SJCRH30 (cell line): Measurements from ENCODE around the gene BTBD9. TPM values are rescaled to one million over a fixed set of nuclear protein-coding genes. Genes with fewer than 3 reads are reported as not detected.
"Not testable (repeated sequence)": the region's sequence is repeated elsewhere in the genome, so short reads cannot be mapped to it uniquely, and the experiment has no call there.

ENCODE experiments used
- DNase-seq, 2 experiments: peaks; one replicate each; pipeline ENCODE4 v3.0.0-alpha.2; 2015 to 2020
- H3K27ac ChIP-seq: fragments of 250-450 bp; sonication (Bioruptor Pico); 2 replicates; pipeline ENCODE4 v1.5.1; 2020; ENCODE audit warnings: mild to moderate bottlenecking, moderate library complexity
- H3K27me3 ChIP-seq: fragments of 250-450 bp; sonication (Bioruptor Pico); 2 replicates; pipeline ENCODE4 v1.5.1; 2020; ENCODE audit warnings: mild to moderate bottlenecking, moderate library complexity
- H3K36me3 ChIP-seq: fragments of 250-450 bp; sonication (Bioruptor Pico); 2 replicates; pipeline ENCODE4 v1.5.1; 2020; ENCODE audit warnings: mild to moderate bottlenecking, moderate library complexity
- H3K4me1 ChIP-seq: fragments of 250-450 bp; sonication (Bioruptor Pico); 2 replicates; pipeline ENCODE4 v1.5.1; 2020; ENCODE audit warnings: mild to moderate bottlenecking, moderate library complexity
- H3K4me3 ChIP-seq: fragments of 250-450 bp; sonication (Bioruptor Pico); 2 replicates; pipeline ENCODE4 v1.5.1; 2020; ENCODE audit warnings: mild to moderate bottlenecking, moderate library complexity
- H3K9me3 ChIP-seq: fragments of 250-450 bp; sonication (Bioruptor Pico); replicated peaks from 2 replicates; pipeline ENCODE4 v1.5.1; 2020; ENCODE audit warnings: mild to moderate bottlenecking, moderate library complexity
- total RNA-seq: library from RNA; depleted of rRNA; stranded (reverse); fragments of >200 nt; shearing (Covaris generic); gene quantifications from 2 replicates; pipeline ENCODE4 v1.2.3, GENCODE V29; 2014

BTBD9 gene
- total RNA-seq, 1 experiment from 2014 or later = 6.2 TPM

DNA sequence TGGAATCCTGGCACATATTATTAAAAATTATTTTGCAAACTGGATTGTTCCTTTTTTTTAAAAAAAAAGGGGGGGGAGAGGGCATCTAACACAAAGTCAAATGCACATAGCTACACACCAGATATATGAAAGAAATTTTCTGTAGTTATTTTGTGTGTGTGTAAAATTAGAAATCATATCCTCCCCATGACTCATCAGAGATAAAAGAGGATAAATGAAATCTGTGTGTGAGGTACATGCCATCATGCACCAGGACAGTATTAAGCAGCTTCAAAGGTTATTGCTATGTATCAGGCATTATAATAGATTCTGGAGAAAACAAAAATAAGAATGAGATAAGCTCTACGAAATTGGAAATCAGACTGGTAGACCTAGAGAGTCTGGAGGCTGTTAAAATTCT is 5.2 kb downstream of the BTBD9 start:
- H3K4me1 ChIP-seq = no peaks in the 10 kb centered on the region
- no peaks in the 10 kb centered on the region for H3K27me3 ChIP-seq
- DNase-seq = no peak
- no peaks in the 10 kb centered on the region for H3K36me3 ChIP-seq
- no peak overlapping the region for H3K27ac ChIP-seq
- no peaks in the 10 kb centered on the region for H3K9me3 ChIP-seq
- H3K4me3 ChIP-seq = no peak overlapping the region

- Histone ChIP-seq H3K4me3 (no peak overlapping the region), H3K4me1 (no peaks in the 10 kb centered on the region), H3K36me3 (no peaks in the 10 kb centered on the region), H3K27me3 (no peaks in the 10 kb centered on the region), H3K27ac (no peak overlapping the region), H3K9me3 (no peaks in the 10 kb centered on the region)
- no peak for DNase-seq
Observed at GRCh38 chr6:38632490-38632889, 7.2 kb downstream of the BTBD9 start.

- H3K36me3 ChIP-seq = no peaks in the 10 kb centered on the region
- no peak for DNase-seq
- no peak overlapping the region for H3K27ac ChIP-seq
Observed at GRCh38 chr6:38631186-38631783, 8.4 kb downstream of the BTBD9 start.

DNA sequence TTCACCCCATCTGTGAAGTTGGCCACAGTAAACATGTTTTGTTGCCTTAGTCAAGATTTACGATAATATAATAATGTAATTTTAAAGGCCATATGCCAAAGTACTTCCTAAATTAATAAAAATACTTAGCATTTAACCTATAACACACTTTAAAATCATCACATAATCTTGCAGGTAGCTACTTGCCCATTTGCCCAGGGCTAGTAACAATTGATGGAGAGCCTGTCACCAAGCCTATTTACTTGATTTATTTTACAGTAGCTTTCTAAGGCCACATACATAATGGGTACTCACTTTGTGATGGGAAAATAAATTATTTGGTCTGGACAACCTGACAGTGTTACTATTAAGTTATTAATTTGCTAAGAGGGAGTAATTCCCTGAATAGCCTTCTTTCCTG is 14.5 kb downstream of the BTBD9 start:
- no peak overlapping the region for H3K4me3 ChIP-seq
- H3K27ac ChIP-seq = no peak overlapping the region
- no peaks in the 10 kb centered on the region for H3K27me3 ChIP-seq
- H3K36me3 ChIP-seq = no peaks in the 10 kb centered on the region
- H3K4me1 ChIP-seq = no peaks in the 10 kb centered on the region
- H3K9me3 ChIP-seq = no peaks in the 10 kb centered on the region
- no peak for DNase-seq

More at GRCh38 chr6:38631186-38631783, 8.4 kb downstream of the BTBD9 start:
- no peaks in the 10 kb centered on the region for H3K9me3 ChIP-seq
- H3K27me3 ChIP-seq = no peaks in the 10 kb centered on the region
- H3K4me1 ChIP-seq = no peaks in the 10 kb centered on the region
- H3K4me3 ChIP-seq = no peak overlapping the region

DNA sequence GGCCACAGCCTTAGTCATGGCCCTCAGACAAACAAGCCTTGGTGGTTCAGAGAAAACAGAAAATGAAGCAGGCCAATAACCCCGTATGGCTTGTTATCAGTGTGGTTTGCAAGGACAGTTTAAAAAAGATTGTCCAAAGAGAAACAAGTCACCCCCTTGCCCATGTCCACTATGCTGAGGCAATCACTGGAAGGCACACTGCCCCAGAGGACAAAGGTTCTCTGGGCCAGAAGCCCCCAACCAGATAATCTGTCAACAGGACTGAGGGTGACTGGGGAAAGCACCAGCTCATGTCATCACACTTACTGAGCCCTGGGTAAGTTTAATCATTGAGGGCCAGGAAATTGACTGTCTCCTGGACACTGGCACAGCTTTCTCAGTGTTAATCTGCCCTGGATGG is 20.4 kb downstream of the BTBD9 start:
- not testable (repeated sequence) for H3K9me3 ChIP-seq, H3K4me1 ChIP-seq, H3K36me3 ChIP-seq, H3K27me3 ChIP-seq, H3K4me3 ChIP-seq, H3K27ac ChIP-seq, DNase-seq

GRCh38 chr6:38618301-38618700 is 21.4 kb downstream of the BTBD9 start:
- not testable (repeated sequence) for H3K9me3 ChIP-seq, H3K36me3 ChIP-seq, H3K4me1 ChIP-seq, DNase-seq, H3K4me3 ChIP-seq, H3K27ac ChIP-seq, H3K27me3 ChIP-seq

- DNase-seq = no peak
- no peaks in the 10 kb centered on the region for H3K9me3 ChIP-seq
- H3K36me3 ChIP-seq = no peaks in the 10 kb centered on the region
- peaks cover 2% of the 10 kb centered on the region; the same call in 1 of the 2 replicates for H3K4me1 ChIP-seq
- H3K4me3 ChIP-seq = no peak overlapping the region
- H3K27ac ChIP-seq = no peak overlapping the region
- H3K27me3 ChIP-seq = no peaks in the 10 kb centered on the region
Observed at GRCh38 chr6:38617856-38618255, 21.9 kb downstream of the BTBD9 start.

GRCh38 chr6:38612143-38612965 is 27.4 kb downstream of the BTBD9 start:
- Histone ChIP-seq H3K4me1 (no peaks in the 10 kb centered on the region), H3K4me3 (no peak overlapping the region), H3K9me3 (no peaks in the 10 kb centered on the region), H3K27me3 (no peaks in the 10 kb centered on the region), H3K27ac (no peak overlapping the region), H3K36me3 (no peaks in the 10 kb centered on the region)
- DNase-seq = no peak

- H3K4me1 ChIP-seq = no peaks in the 10 kb centered on the region
- H3K9me3 ChIP-seq = no peaks in the 10 kb centered on the region
- no peak for DNase-seq
- no peaks in the 10 kb centered on the region for H3K27me3 ChIP-seq
- no peak overlapping the region for H3K4me3 ChIP-seq
- no peak overlapping the region for H3K27ac ChIP-seq
- no peaks in the 10 kb centered on the region for H3K36me3 ChIP-seq
Observed at GRCh38 chr6:38610050-38610625, 29.6 kb downstream of the BTBD9 start.

DNA sequence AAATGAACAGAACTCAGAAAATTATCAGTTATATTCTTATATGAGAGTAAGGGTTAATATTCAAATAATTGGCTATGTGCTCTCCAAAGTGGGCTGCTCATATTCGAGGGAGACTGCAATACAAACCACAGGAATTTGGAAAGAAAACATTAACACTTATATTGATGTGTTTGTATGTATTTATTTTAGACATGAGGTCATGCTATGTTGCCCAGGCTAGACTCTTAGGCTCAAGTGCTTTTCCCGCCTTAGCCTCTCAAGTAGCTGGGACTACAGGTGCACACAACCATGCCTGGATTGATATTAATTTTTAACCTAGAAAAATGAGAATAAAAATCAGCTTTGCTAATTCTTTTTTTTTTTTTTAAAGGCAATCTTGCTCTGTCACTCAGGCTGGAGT is 35.0 kb downstream of the BTBD9 start:
- H3K27ac ChIP-seq = no peak overlapping the region
- no peaks in the 10 kb centered on the region for H3K9me3 ChIP-seq
- DNase-seq = peak; percentile 6 to 9
- H3K27me3 ChIP-seq = no peaks in the 10 kb centered on the region
- H3K4me1 ChIP-seq = 0 out of 2 replicates have a peak, but pooled peaks cover 7% of the 10 kb centered on the region
- no peaks in the 10 kb centered on the region for H3K36me3 ChIP-seq
- H3K4me3 ChIP-seq = no peak overlapping the region

- Histone ChIP-seq H3K4me1 (0 out of 2 replicates have a peak, but pooled peaks cover 7% of the 10 kb centered on the region), H3K9me3 (no peaks in the 10 kb centered on the region), H3K27ac (no peak overlapping the region), H3K4me3 (no peak overlapping the region), H3K36me3 (no peaks in the 10 kb centered on the region), H3K27me3 (no peaks in the 10 kb centered on the region)
- no peak for DNase-seq
Observed at GRCh38 chr6:38603966-38604365, 35.8 kb downstream of the BTBD9 start.

GRCh38 chr6:38603496-38603895 is 36.2 kb downstream of the BTBD9 start:
- H3K27ac ChIP-seq = no peak overlapping the region
- H3K4me3 ChIP-seq = no peak overlapping the region
- DNase-seq = no peak
- no peaks in the 10 kb centered on the region for H3K36me3 ChIP-seq
- H3K27me3 ChIP-seq = no peaks in the 10 kb centered on the region
- H3K9me3 ChIP-seq = no peaks in the 10 kb centered on the region
- 0 out of 2 replicates have a peak, but pooled peaks cover 7% of the 10 kb centered on the region for H3K4me1 ChIP-seq

- Histone ChIP-seq H3K27me3 (no peaks in the 10 kb centered on the region), H3K9me3 (no peaks in the 10 kb centered on the region), H3K4me1 (0 out of 2 replicates have a peak, but pooled peaks cover 7% of the 10 kb centered on the region), H3K36me3 (no peaks in the 10 kb centered on the region), H3K27ac (no peak overlapping the region), H3K4me3 (no peak overlapping the region)
- DNase-seq = no peak
Observed at GRCh38 chr6:38599966-38600550, 39.7 kb downstream of the BTBD9 start.

DNA sequence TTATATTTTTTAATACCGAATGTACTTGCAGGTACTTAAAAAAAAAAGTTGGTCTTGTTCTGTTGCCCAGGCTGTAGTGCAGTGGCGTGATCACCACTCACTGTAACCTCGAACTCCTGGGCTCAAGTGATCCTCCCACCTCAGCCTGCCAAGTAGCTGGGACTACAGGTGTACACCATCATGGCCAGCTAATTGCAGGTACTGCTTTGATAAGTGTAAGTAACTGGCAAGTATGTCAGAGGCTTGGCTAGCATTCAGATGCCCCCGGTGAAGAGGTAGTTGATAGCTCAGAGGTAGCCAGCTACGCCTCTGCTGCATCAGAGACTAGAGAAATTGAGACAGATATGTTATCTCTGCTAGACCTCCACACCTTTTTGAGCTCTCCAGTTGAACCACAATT is 40.5 kb downstream of the BTBD9 start:
- H3K27ac ChIP-seq = no peak overlapping the region
- no peaks in the 10 kb centered on the region for H3K27me3 ChIP-seq
- H3K9me3 ChIP-seq = no peaks in the 10 kb centered on the region
- no peaks in the 10 kb centered on the region for H3K36me3 ChIP-seq
- no peak for DNase-seq
- 0 out of 2 replicates have a peak, but pooled peaks cover 5% of the 10 kb centered on the region for H3K4me1 ChIP-seq
- H3K4me3 ChIP-seq = no peak overlapping the region
